Duodenal mucosa (tissue), 2 donors: ENCODE results near the gene DOC2A.
"Not testable (repeated sequence)": the region's sequence is repeated elsewhere in the genome, so short reads cannot be mapped to it uniquely, and the experiment has no call there.

Source experiments
- H3K27ac ChIP-seq: one replicate; pipeline ENCODE4 v1.7.0; 2013; ENCODE audit warnings: low read depth, low read length
- H3K27me3 ChIP-seq, 2 donors: one replicate each; pipeline ENCODE4 v1.7.0; 2013; ENCODE audit warnings: low read length in 2 of 2, control low read depth in 1 of 2; ENCODE audit not compliant: insufficient read depth in 2 of 2, control insufficient read depth in 1 of 2
- H3K36me3 ChIP-seq, 2 donors: one replicate each; pipeline ENCODE4 v1.7.0; 2013; ENCODE audit warnings: low read length in 2 of 2, control low read depth in 1 of 2; ENCODE audit not compliant: insufficient read depth in 2 of 2, control insufficient read depth in 1 of 2
- H3K4me1 ChIP-seq, 2 donors: one replicate each; pipeline ENCODE4 v1.7.0; 2013; ENCODE audit warnings: low read length in 2 of 2, control low read depth in 1 of 2; ENCODE audit not compliant: insufficient read depth in 2 of 2, control insufficient read depth in 1 of 2
- H3K4me3 ChIP-seq, 2 donors: one replicate each; pipeline ENCODE4 v1.7.0; 2013; ENCODE audit warnings: low read length in 2 of 2, low read depth in 1 of 2
- H3K9ac ChIP-seq, 2 donors: one replicate each; pipeline ENCODE4 v1.7.0; 2013; ENCODE audit warnings: low read length in 2 of 2, low read depth in 1 of 2
- H3K9me3 ChIP-seq, 2 donors: one replicate each; pipeline ENCODE4 v1.7.0; 2013; ENCODE audit warnings: low read length in 2 of 2, control low read depth in 1 of 2; ENCODE audit not compliant: control insufficient read depth in 1 of 2

The DOC2A gene

GRCh38 chr16:30027588-30028437 lies 17.0 kb upstream of the DOC2A start:
- H3K4me3 ChIP-seq: no peak overlapping the region
- no peak overlapping the region for H3K9ac ChIP-seq
- no peaks in the 10 kb centered on the region for H3K9me3 ChIP-seq
- no peaks in the 10 kb centered on the region for H3K36me3 ChIP-seq
- H3K27me3 ChIP-seq: peaks cover 51 to 52% of the 10 kb centered on the region in 2 donors
- no peaks in the 10 kb centered on the region for H3K4me1 ChIP-seq
- H3K27ac ChIP-seq: no peak overlapping the region

- H3K27ac ChIP-seq: no peak overlapping the region
- no peaks in the 10 kb centered on the region for H3K9me3 ChIP-seq
- peaks cover 3% of the 10 kb centered on the region in 2 donors for H3K4me1 ChIP-seq
- no peaks in the 10 kb centered on the region for H3K36me3 ChIP-seq
- H3K4me3 ChIP-seq: no peak overlapping the region
- H3K9ac ChIP-seq: no peak overlapping the region
- peaks cover 41% of the 10 kb centered on the region in 2 donors for H3K27me3 ChIP-seq
These were observed 15.6 kb upstream of the DOC2A start for GRCh38 chr16:30026449-30026848.

GRCh38 chr16:30025574-30025973 lies 14.7 kb upstream of the DOC2A start:
- Histone ChIP-seq H3K27me3 (peaks cover 34 to 37% of the 10 kb centered on the region in 2 donors), H3K9me3 (no peaks in the 10 kb centered on the region), H3K27ac (no peak overlapping the region), H3K4me3 (no peak overlapping the region), H3K4me1 (peaks cover 8 to 9% of the 10 kb centered on the region in 2 donors), H3K9ac (no peak overlapping the region), H3K36me3 (no peaks in the 10 kb centered on the region)

GRCh38 chr16:30025156-30025555 lies 14.3 kb upstream of the DOC2A start:
- peaks cover 8 to 9% of the 10 kb centered on the region in 2 donors for H3K4me1 ChIP-seq
- H3K4me3 ChIP-seq: no peak overlapping the region
- H3K27me3 ChIP-seq: peaks cover 32 to 33% of the 10 kb centered on the region in 2 donors
- no peaks in the 10 kb centered on the region for H3K36me3 ChIP-seq
- no peak overlapping the region for H3K9ac ChIP-seq
- no peaks in the 10 kb centered on the region for H3K9me3 ChIP-seq
- no peak overlapping the region for H3K27ac ChIP-seq

- Histone ChIP-seq H3K9me3 (no peaks in the 10 kb centered on the region), H3K9ac (no peak overlapping the region), H3K27ac (no peak overlapping the region), H3K27me3 (peaks cover 25 to 26% of the 10 kb centered on the region in 2 donors), H3K4me3 (no peak overlapping the region), H3K4me1 (peaks cover 8 to 9% of the 10 kb centered on the region in 2 donors), H3K36me3 (no peaks in the 10 kb centered on the region)
These were observed 13.6 kb upstream of the DOC2A start for GRCh38 chr16:30024451-30024850.

GRCh38 chr16:30023586-30023985 lies 12.8 kb upstream of the DOC2A start:
- Histone ChIP-seq H3K4me3 (no peak overlapping the region), H3K9me3 (no peaks in the 10 kb centered on the region), H3K9ac (no peak overlapping the region), H3K27me3 (peaks cover 16 to 18% of the 10 kb centered on the region in 2 donors), H3K27ac (no peak overlapping the region), H3K4me1 (peaks cover 8 to 9% of the 10 kb centered on the region in 2 donors), H3K36me3 (no peaks in the 10 kb centered on the region)

- no peaks in the 10 kb centered on the region for H3K36me3 ChIP-seq
- no peaks in the 10 kb centered on the region for H3K9me3 ChIP-seq
- no peak within 1 kb of the TSS for H3K4me3 ChIP-seq
- no peak within 1 kb of the TSS for H3K9ac ChIP-seq
- no peak within 1 kb of the TSS for H3K27ac ChIP-seq
- H3K27me3 ChIP-seq: peaks cover 10 to 18% of the 10 kb centered on the region in 2 donors
- H3K4me1 ChIP-seq: peaks cover 8 to 9% of the 10 kb centered on the region in 2 donors
These were observed 12.1 kb upstream of the DOC2A start, which contains the start of gene C16orf92 for GRCh38 chr16:30022887-30023286. Gene C16orf92 (plus strand): TSS chr16:30023198. CDS start chr16:30023341, 143 bp downstream.

- no peak overlapping the region for H3K27ac ChIP-seq
- peaks cover 8 to 9% of the 10 kb centered on the region in 2 donors for H3K4me1 ChIP-seq
These were observed 7.9 kb upstream of the DOC2A start for GRCh38 chr16:30018731-30019158.

GRCh38 chr16:30017937-30018336 lies 7.1 kb upstream of the DOC2A start:
- not testable (repeated sequence) for H3K9ac ChIP-seq, H3K4me1 ChIP-seq, H3K27ac ChIP-seq, H3K9me3 ChIP-seq, H3K27me3 ChIP-seq, H3K4me3 ChIP-seq, H3K36me3 ChIP-seq

More at GRCh38 chr16:30018731-30019158, 7.9 kb upstream of the DOC2A start:
- H3K36me3 ChIP-seq: no peaks in the 10 kb centered on the region
- no peaks in the 10 kb centered on the region for H3K27me3 ChIP-seq
- H3K9ac ChIP-seq: no peak overlapping the region
- H3K9me3 ChIP-seq: no peaks in the 10 kb centered on the region
- no peak overlapping the region for H3K4me3 ChIP-seq

GRCh38 chr16:30017277-30017656 lies 6.4 kb upstream of the DOC2A start:
- H3K4me1 ChIP-seq: peaks cover 8 to 9% of the 10 kb centered on the region in 2 donors
- no peak overlapping the region for H3K9ac ChIP-seq
- H3K36me3 ChIP-seq: no peaks in the 10 kb centered on the region
- no peaks in the 10 kb centered on the region for H3K9me3 ChIP-seq
- H3K27ac ChIP-seq: no peak overlapping the region
- no peak overlapping the region for H3K4me3 ChIP-seq
- peaks cover 0 to under 1% of the 10 kb centered on the region in 2 donors for H3K27me3 ChIP-seq
